Endothelial cell (in vitro differentiated cells): ENCODE data around the gene ACTN2. TPM values are rescaled to one million over a fixed set of nuclear protein-coding genes. Genes with fewer than 3 reads are reported as not detected.

Experiments used
- DNase-seq: peaks from one replicate; pipeline ENCODE4 v3.0.0; 2021; ENCODE audit warnings: low spot score
- H3K27ac Mint-ChIP-seq: one replicate; pipeline ENCODE4 v1.8.0; 2021; ENCODE audit warnings: mixed read lengths, inconsistent platforms; ENCODE audit not compliant: unreplicated experiment
- H3K27me3 Mint-ChIP-seq: one replicate; pipeline ENCODE4 v1.8.0; 2021; ENCODE audit warnings: mild to moderate bottlenecking, moderate library complexity, mixed read lengths, inconsistent platforms; ENCODE audit not compliant: unreplicated experiment
- H3K36me3 Mint-ChIP-seq: one replicate; pipeline ENCODE4 v1.8.0; 2021; ENCODE audit warnings: mild to moderate bottlenecking, low read depth, mixed read lengths, inconsistent platforms; ENCODE audit not compliant: unreplicated experiment
- H3K4me1 Mint-ChIP-seq: one replicate; pipeline ENCODE4 v1.8.0; 2021; ENCODE audit warnings: mild to moderate bottlenecking, mixed read lengths, inconsistent platforms; ENCODE audit not compliant: unreplicated experiment
- H3K4me3 Mint-ChIP-seq: one replicate; pipeline ENCODE4 v1.8.0; 2021; ENCODE audit warnings: mild to moderate bottlenecking, mixed read lengths, inconsistent platforms; ENCODE audit not compliant: unreplicated experiment
- H3K9me3 Mint-ChIP-seq: one replicate; pipeline ENCODE4 v1.8.0; 2021; ENCODE audit warnings: mixed read lengths, inconsistent platforms; ENCODE audit not compliant: unreplicated experiment
- total RNA-seq: library from RNA; stranded (reverse); fragmentation: NEBNext Ultra II Directional; extraction: Animal tissue kit (Norgen Biotek cat#: 25700); gene quantifications from one replicate; pipeline ENCODE4 v1.2.1, GENCODE V29; 2021; ENCODE audit not compliant: unreplicated experiment
- TF ChIP-seq, protein P1 (sequence below): fragments of 200-600 bp; sonication (generic); IDR thresholded peaks from one replicate; pipeline ENCODE4 v1.5.0; 2021; ENCODE audit warnings: antibody characterized with exemption; ENCODE audit not compliant: unreplicated experiment

Gene ACTN2
- total RNA-seq, 1 donor from 2014 or later = 0.21 TPM

DNA sequence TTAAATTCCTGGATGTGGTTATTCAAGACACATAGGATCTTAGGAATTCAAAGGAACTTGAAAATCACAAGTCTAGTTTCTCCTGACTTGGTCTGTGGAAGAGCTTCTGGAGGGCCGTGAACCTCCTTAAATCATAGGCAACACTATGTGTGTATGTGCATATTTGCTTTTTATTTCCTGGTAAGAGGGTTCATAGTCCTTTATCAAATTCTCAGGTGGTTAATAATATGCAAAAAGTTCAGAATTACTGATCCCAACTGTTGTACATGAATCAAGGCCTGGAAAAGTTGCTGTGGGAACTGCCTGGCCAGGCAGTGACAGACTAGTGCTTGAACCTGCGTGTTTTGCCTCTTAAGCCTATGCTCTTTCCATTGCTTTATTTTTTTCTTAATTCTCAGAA, 121.7 kb downstream of the ACTN2 start:
- H3K9me3 Mint-ChIP-seq = no peaks in the 10 kb centered on the region
- peaks cover 2% of the 10 kb centered on the region for H3K36me3 Mint-ChIP-seq
- peaks cover 2% of the 10 kb centered on the region for H3K27me3 Mint-ChIP-seq
- H3K4me1 Mint-ChIP-seq = no peaks in the 10 kb centered on the region
- TF ChIP-seq, protein P1, sequence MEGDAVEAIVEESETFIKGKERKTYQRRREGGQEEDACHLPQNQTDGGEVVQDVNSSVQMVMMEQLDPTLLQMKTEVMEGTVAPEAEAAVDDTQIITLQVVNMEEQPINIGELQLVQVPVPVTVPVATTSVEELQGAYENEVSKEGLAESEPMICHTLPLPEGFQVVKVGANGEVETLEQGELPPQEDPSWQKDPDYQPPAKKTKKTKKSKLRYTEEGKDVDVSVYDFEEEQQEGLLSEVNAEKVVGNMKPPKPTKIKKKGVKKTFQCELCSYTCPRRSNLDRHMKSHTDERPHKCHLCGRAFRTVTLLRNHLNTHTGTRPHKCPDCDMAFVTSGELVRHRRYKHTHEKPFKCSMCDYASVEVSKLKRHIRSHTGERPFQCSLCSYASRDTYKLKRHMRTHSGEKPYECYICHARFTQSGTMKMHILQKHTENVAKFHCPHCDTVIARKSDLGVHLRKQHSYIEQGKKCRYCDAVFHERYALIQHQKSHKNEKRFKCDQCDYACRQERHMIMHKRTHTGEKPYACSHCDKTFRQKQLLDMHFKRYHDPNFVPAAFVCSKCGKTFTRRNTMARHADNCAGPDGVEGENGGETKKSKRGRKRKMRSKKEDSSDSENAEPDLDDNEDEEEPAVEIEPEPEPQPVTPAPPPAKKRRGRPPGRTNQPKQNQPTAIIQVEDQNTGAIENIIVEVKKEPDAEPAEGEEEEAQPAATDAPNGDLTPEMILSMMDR = no peak
- DNase-seq = no peak
- H3K27ac Mint-ChIP-seq = no peak overlapping the region
- H3K4me3 Mint-ChIP-seq = no peak overlapping the region

DNA sequence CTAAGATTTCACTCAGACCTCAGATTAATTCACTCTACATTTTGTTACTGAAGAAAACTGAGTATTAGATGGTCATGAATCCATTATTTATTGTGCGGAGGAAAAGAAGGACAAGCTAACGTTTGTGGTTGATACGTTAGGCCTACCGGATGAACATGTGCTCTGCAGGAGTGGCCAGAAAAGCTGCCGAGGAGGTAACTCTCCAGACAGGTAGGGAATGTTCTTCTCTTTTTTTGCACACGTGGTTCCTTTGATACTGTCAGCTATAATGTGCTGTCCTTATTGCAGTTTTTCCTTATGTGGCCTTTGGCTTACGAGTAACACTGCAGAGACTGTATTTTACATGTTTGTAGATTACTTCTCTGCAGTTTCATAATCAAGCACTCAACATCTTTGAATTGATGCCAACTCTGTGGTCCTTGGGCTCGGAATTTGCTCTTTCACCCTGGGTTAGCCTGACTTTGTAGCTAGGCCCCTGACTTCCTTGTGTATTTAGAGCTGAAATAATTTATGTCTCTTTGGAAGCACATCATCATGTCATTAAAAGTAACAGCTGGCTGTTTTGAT, 122.3 kb downstream of the ACTN2 start:
- Mint-ChIP-seq H3K27ac (no peak overlapping the region), H3K4me3 (no peak overlapping the region), H3K9me3 (no peaks in the 10 kb centered on the region), H3K4me1 (no peaks in the 10 kb centered on the region), H3K27me3 (peaks cover 2% of the 10 kb centered on the region), H3K36me3 (peaks cover 2% of the 10 kb centered on the region)
- no peak for DNase-seq
- TF ChIP-seq, protein P1 = no peak

DNA sequence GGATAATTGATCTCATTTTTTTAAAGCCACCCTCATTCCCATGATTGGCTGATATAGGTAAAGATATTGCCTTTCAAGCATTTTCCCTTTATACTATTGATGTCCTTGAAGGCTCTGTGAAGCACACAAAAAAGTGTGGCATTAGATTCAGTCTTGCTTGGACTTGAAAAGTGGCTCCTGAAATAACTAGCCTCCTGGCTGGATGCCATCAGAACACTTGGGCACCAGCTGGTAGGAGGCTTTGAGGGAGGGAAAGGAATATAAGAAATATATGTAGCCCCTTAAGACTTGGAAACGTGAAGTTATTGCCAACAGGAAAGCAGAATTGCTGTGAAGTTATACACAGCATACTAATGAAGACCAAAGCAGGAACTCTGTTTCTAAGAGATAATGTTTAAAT, 122.8 kb downstream of the ACTN2 start:
- Mint-ChIP-seq H3K27me3 (peaks cover 2% of the 10 kb centered on the region), H3K4me1 (no peaks in the 10 kb centered on the region), H3K36me3 (peaks cover 2% of the 10 kb centered on the region), H3K4me3 (no peak overlapping the region), H3K9me3 (no peaks in the 10 kb centered on the region), H3K27ac (no peak overlapping the region)
- DNase-seq = no peak
- TF ChIP-seq, protein P1 = no peak

DNA sequence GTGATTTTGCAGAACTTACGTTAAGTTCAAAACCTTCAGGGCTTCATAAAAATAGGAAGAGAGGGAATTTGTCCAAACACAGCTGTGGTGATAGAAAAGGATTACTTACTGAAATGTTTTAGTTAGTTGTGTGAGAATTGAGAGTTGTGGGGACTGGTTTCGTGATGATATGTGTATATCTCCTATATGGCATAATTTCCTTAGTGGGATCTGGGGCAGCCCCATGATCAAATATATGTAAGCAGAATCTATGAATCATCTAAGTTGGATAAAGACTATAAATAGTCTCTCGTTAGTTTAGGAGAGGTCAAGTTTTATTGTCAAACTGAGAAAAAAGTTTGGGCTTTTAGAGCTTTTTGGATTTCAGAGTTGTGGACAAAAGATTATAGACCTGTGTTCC, 123.7 kb downstream of the ACTN2 start:
- TF ChIP-seq, protein P1 = no peak
- Mint-ChIP-seq H3K27me3 (peaks cover under 1% of the 10 kb centered on the region), H3K4me3 (no peak overlapping the region), H3K9me3 (no peaks in the 10 kb centered on the region), H3K4me1 (no peaks in the 10 kb centered on the region), H3K27ac (no peak overlapping the region), H3K36me3 (peaks cover 2% of the 10 kb centered on the region)
- no peak for DNase-seq

DNA sequence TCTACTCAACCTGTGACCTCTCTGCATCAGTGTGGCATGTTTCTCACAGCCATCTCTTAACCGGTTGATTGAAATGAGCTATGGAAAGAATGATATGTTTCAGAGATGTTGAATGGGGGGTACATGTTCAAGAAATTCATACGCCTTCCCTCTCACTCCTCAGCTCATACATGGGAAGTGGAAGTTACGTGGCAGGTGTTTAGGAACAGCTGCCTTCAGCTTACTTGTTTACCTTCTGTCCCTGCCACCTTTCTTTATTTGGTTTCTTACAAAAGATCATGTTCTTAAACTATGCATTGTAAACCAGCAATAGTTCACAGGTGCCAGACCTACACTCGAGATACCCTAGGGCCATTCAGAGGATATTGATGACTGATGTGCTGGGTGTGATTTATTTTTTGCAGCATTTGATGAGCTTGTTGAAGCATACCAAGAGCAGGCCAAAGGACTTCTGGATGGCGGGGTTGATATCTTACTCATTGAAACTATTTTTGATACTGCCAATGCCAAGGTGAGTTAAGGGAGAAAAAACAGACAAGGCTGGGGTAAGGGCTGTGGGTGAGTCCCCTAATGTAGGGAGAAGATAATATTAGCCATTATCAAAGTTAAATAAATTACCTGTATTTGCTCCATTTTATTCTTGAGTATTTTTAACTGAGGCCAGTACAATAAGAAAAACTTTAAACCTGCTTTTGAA, 126.2 kb downstream of the ACTN2 start:
- Mint-ChIP-seq H3K4me3 (no peak overlapping the region), H3K27ac (no peak overlapping the region), H3K27me3 (no peaks in the 10 kb centered on the region), H3K4me1 (no peaks in the 10 kb centered on the region), H3K9me3 (no peaks in the 10 kb centered on the region), H3K36me3 (peaks cover 4% of the 10 kb centered on the region)
- DNase-seq = no peak
- TF ChIP-seq, protein P1 = no peak

Other genes starting within 250 kb of the ACTN2 start
- gene LGALS8, start 162.5 kb upstream of the ACTN2 start, total RNA-seq = 94.5 TPM
- gene HEATR1, start 82.0 kb upstream of the ACTN2 start, total RNA-seq = 33.3 TPM
- 44.5 TPM for gene MTR, start 108.8 kb downstream of the ACTN2 start, total RNA-seq